Fibroblast of skin of right biceps (primary cell): ENCODE results near the gene PLSCR3.

Experiments
- DNase-seq: peaks from one replicate; pipeline ENCODE4 v3.0.0-alpha.2; 2013

The PLSCR3 gene

DNA sequence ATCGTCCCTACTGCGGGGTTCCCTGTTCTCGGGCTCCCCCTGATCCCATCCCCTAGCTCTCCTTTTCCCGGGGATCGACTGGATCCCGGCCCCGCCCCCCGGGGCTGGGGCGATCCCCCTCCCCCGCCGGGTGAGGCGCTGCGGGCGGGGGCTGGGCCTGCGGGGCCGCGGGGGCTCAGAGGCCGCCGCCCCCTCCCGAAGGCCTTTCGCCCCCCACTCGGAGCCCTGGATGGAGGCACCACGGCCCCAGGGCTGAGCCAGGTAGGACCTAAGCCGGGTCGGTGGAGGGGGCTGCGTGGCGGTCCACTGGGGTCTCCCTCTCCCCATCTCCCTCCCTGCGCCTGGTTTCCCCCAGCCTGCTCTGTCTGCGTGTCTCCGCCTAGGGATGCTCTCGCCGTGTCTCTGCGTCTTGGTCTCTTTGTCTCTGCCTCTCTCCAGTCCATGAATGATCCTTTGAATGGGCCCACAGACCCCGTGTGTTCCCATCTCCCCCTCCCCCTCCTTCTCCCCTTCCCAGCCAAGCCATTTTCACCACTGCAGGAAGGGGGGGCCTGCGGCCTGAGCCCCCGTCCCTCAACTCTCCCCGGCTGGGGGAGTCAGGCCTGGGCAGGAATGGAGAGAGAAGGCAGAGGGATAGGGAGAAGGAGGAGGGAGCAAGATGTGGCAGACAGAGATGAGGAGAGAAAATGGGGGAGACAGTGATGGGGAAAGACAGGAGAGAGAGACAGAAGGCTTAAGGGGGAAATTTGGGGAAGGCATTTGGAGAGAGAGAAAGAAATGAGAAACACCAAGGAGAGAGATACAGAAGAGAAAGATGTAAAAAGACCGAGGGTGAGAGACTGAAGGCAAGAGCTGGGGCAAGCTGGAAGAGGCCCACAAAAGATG lies 11.3 kb upstream of the PLSCR3 start:
- peak; percentile 21 for DNase-seq

DNA sequence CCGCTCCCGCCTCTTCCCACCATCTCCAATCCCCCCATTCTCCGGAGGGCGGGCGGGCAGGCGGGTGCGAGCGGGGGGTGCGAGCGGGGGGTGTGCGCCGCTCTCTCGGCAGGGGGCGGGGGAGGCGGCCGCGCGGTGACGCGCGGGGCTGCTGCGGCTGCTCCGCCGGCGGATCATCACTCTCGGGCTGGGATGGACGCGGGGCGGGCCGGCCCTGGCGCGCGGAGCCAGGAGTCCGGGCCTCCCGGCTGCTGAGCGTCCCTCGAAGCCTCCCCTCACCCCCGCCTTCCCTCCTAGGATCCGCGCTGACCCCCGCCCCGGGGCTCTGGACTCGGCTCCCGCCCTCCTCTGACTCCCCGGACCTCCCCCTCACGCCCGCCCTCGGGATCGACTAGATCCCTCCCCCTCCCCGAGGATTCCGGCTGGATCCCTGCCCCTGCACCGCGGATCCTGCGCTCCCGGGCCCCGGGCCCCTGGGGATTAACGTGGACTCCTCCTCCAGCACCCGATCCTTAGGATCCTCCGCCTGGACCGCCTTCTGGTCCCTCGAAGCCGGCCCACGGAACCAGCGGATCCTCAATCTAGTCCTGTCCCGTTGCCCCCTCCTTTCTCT lies 10.5 kb upstream of the PLSCR3 start:
- no peak for DNase-seq

DNA sequence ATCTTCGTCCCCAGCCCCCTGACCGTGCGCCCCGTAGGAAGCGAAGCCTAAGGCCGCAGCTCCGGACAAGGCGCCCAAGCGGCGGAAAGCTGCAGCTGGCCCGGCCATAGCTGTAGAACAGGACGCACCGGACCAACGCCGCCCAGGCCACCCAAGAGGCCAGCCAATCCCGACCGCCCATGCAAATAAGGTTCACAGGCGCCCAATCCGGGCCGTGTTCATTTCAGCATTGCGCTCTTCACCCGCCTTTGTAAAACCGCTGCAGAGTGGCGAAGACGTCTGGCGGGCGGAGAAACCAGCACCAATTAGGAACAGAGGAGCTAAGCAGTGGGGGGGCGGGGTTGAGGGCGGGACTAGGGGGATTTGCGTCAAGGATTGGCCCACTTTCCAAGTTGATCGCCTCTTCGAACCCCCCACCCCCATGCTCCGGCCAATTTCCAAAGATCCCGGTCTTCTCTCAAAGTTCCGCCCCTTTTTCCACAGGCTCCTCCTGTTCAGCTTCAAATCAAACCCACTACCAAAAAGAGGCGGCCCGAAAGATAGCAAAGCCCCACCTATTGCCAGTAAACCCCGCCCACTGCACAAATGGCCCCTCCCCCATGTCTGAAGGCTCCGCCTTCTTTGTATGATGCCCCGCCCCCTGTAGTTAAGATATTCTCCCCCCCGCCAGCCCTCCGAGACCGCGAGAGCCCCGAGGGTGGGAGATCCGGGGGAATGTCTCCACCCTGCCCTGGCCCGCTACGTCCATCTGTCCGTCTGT lies 9.8 kb upstream of the PLSCR3 start, which contains the start of gene TMEM256:
TMEM256 (minus strand) TSS at position 121 of the 760 bp plus-strand sequence; CDS start at position 108, 13 bp downstream.
- peak; percentile 100 for DNase-seq

DNA sequence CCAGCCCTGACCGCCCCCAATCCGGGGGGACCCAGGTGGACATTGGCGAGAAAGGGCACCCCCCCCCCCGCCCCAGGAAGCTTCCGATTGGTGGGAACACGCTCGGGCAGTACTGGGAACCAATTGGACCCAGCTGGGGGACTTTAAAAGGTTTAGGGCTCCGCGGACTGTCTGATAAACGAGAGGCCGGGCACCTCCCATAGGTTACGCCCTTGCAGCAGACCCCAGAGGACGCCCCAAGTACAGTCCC lies 9.3 kb upstream of the PLSCR3 start:
- DNase-seq: no peak

DNA sequence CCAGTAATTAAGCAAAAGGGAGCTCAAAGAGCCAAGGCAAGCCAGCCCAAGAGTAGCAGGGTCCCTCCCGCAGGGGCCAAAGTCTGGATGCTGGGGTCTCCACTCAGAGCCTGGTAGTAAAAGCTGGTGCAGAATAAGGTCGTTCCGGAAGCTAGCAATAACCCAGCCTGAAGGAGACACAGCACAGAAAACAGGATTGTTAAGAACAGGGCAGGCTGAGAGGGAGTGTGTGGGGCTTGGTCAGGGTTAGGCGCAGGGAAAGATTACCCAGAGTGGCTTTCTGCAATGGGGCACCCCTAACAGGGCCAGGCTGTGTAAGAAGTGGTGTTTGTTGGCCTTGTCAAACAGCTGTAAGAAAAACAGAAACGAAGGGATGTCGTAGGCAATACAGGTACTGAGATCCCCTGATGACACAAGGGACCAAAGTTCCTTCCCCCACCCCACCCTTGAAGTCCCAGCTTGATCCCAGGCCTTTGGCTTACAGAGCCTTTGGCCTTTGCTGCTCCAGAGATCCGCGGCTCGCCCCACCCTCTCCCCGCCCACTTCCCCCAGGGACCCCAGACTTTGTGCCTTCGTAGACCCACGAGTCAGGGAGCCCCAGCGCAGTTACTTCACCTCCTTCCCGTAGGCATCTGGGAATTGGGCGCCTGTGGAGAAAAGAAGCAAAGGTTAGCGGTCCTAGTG lies 8.9 kb upstream of the PLSCR3 start:
- DNase-seq: no peak

DNA sequence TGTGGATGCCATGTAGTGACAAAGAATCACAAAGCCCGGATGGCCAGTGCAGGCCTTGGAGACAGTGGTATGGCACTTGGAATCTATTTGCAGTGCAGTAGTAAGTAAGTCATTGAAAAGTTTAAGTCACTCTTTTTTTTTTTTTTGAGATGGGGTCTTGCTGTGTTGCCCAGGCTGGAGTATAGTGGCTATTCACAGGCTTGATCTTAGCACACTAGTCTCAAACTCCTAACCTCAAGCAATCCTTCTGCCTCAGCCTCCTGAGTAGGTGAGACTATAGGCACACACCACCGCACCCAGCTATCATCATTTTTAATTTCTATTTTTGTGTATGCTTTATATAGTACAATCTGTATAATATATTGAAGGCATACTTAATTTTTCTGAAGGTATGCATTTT lies 4.3 kb upstream of the PLSCR3 start:
- no peak for DNase-seq

DNA sequence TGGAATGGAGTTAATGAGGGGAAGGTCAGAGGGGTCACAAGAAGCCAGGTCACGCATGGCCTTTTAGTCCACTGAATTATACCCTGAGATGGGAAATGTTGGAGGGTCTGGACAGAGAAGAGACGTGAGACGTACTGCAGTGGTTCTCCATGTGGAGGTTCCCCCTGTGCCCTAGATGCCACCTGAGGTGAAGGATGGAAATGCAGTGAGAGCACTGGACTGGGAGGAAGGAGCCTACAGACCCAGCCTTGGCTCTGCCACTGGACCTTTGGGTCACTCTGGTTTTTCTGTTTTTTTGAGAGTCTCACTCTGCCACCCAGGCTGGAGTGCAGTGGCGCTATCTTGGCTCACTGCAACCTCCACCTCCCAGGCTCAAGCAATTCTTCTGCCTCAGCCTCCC lies 1.8 kb upstream of the PLSCR3 start:
- DNase-seq: no peak

DNA sequence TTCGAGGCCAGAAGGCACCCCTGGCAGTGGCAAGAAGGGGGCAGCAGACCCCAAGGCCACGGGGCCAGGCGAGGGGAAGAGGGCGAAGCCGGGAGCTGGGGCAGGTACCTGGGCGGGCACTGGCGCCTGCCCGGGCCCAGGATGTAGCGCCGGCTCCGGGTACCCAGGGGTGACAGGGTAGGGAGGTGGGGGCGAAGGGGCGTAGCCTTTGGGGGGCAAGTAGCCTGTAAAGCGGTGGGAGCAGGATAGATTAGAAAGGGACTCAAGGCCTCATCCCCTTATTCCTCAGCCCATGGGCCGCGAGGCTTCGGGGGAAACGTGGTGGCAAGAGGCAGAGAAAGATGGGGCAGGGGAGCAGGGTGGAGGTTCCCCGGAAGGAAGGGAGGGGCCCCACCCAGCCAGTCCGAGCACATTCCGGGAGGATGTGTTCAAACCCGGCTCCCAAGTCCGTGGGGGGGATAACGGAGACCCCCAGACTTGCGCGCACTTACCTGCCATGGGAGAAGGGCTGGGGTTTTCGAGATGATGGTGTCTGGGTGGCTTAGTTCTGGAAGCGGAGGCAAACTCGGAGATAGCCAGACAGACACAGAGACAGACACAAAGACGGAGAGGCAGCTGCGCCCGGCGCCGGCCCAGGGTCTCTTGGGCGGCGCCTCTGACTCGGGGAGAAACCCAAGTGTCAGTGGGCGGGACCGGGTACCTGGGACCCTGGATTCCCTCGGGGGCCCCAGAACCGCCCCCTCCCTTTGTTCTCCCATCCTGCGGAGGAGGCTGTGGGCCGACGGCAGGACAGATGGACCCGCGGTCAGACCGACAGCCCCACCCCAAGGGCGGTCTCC lies 493 bp downstream of the PLSCR3 start:
- DNase-seq: peak; percentile 22

DNA sequence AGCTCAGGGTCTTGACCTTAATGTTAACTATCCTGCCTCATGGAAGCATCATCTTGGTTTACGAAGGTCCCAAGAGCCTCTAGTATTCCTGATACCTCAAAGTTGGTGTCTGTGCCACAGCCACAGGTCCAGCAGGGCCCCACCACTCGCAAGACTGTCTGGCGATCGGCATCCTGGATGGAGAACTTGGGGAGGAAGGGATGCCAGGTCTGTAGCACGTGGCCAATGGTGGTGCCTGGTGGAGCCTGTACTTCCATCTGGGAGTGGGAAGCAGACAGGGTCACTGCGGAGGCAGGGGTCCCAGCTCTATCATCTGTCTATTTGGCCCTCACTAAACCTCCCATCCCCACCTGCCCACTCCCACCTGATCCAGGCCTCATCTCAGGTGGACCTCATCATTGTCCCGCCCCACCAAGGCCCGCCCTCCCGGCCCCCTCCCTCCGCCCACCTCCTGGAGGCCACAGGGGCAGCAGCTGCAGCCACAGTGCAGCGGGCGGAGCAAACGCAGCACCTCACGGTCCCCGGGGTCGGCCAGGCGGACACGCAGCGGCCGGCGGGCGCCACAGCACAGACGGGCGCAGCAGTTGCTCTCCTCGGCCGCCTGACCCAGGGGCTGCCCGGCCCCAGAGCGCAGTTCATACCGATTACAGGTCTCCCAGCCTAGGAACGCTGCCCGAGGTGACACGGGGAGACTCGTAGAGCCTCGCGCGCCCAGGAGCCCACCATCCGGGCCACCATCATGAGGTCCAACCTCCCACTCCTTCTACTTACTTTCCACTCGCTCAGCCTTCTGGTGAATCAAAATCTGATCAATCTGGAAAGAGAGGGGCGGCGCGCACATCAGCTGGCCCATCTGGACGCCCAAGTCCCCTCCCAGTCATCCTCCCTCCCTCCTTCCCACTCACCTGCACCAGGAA lies 1.4 kb downstream of the PLSCR3 start:
- no peak for DNase-seq

DNA sequence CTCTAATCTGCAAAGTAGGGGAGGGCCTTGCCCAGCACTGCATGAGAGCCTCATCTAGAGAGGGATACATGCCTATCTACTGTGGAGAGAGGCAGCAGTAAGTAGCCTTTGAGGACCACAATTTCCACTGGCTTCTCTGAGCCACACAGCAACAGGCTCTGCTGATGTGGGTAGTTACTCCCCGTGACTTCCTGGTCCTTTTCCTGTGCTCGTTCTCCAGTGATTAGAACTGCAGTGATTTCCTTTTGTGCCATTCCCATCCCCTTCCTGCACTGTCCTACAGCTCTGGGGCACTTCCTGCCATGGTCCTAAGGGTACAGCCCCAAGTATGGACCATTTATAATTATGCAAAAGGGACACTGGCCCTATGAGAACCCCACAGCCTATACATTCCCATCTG lies 3.0 kb downstream of the PLSCR3 start:
- no peak for DNase-seq

DNA sequence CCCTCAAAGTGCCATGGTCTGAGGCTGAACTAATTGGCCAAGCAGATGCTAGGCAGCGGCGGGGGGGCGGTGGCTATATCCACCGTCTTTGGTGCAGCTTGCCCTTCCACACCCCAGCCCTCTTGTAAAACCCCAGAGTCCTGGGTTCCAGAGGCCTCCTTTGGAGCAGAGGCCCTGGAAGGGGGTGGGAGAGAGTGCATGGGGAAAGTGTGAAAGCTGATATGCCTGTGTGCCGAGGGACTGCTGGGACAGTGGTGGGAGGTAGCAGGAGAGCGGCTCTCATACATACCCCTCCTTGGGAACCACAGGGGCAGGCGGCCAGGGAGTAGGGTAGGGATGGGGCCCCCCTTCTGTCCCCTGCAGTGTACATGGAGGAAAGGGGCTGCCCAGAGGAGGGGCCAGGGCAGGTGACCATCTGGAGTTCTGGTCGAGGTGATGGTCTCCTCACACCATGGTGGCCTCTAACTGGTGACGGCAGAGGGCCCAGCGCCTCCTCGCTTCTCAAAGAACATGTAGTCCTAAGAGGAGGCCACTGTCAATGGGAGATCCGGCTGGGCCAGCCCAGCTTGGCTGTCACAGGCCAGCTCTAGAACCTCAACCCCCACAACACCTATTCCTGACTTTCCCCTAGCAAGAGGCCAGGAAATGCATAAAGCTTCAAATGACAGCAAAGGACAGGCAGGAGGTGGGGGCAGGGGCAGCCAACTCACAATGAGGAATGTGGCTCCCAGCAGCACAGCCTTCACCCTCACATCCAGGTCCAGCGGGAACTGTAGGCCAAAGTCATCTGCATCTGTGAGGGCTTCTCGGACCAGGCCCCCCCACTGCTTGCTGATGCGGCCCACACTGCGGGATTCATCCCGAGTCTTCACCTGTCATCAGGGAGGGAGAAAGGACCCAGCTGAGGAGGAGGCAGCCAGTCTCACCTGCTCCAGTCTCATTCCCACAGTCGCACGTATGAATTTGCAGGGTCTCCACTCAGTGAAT lies 4.1 kb downstream of the PLSCR3 start:
- no peak for DNase-seq

DNA sequence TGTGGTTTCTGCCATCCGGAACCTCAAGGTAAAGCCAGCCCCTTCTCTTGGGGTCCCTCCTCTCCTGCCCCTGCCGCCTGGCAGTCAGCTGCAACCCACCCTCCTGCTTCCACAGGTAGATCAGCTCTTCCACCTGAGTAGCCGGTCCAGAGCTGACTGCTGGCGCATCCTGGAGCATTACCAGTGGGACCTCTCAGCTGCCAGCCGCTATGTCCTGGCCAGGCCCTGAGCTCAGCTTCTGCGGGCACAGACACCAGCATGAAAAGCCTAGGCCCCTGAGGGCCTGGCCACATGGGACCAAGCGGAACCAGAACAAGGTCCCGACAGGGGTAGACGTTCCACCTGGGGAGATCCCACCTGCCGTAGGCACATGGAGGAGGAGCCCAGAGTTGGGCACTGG lies 5.5 kb downstream of the PLSCR3 start:
- DNase-seq: no peak

DNA sequence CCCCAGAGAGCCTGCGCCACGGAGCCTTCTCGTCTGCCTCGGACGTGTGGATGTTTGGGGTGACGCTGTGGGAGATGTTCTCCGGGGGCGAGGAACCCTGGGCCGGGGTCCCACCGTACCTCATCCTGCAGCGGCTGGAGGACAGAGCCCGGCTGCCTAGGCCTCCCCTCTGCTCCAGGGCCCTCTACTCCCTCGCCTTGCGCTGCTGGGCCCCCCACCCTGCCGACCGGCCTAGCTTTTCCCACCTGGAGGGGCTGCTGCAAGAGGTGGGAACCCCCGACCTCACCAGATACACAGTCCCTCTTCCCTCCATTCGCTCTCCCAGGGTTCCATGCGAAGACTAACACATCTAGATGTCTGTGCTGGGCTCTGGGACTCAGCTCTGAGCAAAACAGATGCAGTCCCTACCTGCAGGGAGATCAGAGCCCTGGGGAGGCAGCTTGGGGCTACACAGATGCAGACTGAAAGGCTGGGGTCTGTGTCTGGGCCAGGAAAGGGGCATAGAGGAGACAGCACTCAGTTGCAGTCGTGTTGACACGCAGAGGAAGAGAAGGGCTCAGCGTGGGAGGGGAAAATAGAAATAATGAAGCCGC lies 9.7 kb downstream of the PLSCR3 start:
- no peak for DNase-seq

DNA sequence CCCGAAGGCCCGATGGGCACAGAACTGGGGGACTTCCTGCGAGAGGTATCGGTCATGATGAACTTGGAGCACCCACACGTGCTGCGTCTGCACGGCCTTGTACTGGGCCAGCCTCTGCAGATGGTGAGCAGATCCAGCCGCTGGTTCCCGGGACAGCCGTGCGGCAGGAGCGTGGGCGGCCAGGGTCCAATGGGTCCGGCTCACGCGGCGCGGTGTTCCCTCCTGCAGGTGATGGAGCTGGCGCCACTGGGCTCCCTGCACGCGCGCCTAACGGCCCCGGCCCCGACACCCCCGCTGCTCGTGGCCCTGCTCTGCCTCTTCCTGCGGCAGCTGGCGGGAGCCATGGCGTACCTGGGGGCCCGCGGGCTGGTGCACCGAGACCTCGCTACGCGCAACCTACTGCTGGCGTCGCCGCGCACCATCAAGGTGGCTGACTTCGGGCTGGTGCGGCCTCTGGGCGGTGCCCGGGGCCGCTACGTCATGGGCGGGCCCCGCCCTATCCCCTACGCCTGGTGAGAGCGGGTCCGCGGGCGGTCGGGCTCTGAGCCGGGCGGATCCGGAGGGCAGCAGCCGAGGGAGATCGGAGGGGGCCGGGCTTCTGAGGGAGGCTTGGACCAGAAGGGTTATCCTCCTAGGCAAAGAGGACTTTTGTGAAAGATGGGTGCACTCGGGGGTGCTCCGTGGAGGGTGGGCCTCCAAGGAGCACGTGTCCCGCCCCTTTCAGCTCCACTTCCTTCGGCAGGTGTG lies 10.4 kb downstream of the PLSCR3 start:
- peak; percentile 31 for DNase-seq

DNA sequence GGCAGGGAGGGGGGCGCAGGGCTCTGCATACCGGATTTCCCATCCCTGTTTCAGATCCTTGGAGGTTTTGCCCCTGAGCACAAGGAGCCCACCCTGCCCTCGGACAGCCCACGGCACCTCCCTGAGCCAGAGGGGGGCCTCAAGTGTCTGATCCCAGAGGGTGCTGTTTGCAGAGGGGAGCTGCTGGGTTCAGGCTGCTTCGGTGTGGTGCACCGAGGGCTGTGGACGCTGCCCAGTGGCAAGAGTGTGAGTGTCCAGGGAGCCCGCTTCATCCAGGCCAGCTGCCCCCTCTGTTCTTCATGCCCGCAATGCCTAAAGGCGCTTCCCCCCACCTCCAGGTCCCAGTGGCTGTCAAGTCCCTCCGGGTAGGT lies 11.0 kb downstream of the PLSCR3 start:
- DNase-seq: no peak

DNA sequence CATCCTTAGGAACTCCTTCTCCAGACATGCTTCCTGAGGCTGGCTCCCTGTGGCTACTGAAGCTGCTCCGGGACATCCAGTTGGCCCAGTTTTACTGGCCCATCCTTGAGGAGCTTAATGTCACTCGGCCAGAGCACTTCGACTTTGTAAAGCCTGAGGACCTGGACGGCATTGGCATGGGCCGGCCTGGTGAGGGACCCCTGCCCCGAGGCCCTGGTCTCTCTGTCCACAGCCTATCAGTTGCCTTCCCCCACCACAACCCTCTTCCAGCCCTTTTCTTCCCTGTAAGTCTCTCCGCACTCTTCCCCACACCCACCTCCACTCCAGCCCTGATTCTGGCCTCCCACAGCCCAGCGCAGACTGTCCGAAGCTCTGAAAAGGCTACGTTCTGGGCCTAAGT lies 11.4 kb downstream of the PLSCR3 start:
- no peak for DNase-seq

DNA sequence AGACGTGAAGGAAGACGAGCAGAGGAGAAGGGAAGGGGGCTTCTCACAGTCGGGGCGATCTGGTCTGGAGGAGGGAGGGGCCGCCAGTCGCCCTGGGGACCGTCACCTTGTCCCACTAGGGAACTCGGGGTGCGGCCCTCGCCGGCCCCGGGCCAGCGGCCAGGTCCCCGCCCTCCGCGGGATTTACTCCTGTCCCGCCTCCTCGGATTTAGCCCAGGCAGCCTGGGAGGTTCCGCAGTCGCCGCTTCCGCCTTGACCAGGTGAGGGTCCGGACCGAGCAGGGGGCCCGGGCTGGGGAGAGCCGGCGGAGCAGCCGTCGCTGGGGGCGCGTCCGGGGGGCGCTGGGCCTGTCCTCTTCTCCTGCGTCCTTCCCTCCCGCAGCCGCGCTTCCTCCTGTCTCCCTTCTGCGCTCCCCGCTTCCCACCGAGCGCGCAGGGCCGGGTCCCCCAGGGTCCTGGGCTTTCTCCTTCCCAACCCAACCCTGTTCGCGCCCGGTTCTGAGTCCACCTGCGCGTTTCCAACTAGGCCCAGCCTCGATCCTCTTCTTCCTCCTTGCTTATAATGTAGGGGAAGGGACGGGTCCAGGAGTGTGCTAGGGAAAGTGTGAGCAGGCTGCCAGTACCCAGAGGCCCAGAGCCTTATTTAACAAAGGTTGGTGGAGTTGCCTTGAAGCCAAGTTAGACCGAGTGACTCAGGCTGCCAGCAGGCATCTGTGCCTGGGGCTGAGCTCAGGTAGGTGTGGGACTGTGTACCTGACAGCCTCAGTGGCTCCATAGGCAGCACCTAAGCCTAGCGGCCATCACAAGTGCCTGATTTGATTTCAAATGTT lies 13.3 kb downstream of the PLSCR3 start, which contains the start of gene TNK1:
TNK1 (plus strand) TSS at position 235 of the 829 bp plus-strand sequence. CDS start 1,838 bp downstream, outside the sequence.
- DNase-seq: no peak

DNA sequence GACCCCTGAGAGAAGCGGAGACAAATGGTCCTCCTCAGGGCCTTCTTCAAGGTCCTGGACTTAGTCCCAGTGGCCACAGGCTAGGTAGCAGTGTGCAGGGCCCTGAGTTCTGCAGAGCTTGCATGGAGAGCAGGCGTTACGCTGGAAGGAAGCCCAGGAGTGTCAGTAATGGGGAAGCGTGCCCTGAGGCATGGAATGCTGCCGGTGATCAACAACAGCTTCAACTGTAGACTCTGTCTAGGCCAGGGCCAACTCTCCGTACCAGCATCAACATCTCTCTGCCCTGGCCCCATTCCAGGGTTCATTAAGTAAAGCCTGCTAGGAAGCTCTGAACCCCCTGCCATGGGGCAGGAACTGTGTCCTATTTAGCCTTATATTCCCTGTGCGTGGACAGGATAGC lies 14.0 kb downstream of the PLSCR3 start:
- DNase-seq: peak; percentile 27
